Glomerular visceral epithelial cell (primary cell): ENCODE results near the gene PTPRG.

Experiments
- DNase-seq: peaks from one replicate; pipeline ENCODE4 v3.0.0-alpha.2; 2016; ENCODE audit errors: extremely low spot score

Gene PTPRG

GRCh38 chr3:61562721-61563312 lies 1.4 kb downstream of the PTPRG start:
- peak; percentile 50 for DNase-seq

GRCh38 chr3:61563313-61564271 lies 2.2 kb downstream of the PTPRG start:
- no peak for DNase-seq

- DNase-seq = peak; percentile 81
Measured at GRCh38 chr3:61564395-61565059, 3.2 kb downstream of the PTPRG start.

GRCh38 chr3:61565569-61565968 lies 4.2 kb downstream of the PTPRG start:
- DNase-seq = peak; percentile 39

GRCh38 chr3:61568127-61568526 lies 6.8 kb downstream of the PTPRG start:
- DNase-seq = no peak

- DNase-seq = peak; percentile 57
Measured at GRCh38 chr3:61569856-61570580, 8.6 kb downstream of the PTPRG start.

- peak; percentile 80 for DNase-seq
Measured at GRCh38 chr3:61570813-61571212, 9.4 kb downstream of the PTPRG start.

GRCh38 chr3:61571516-61572336 lies 10.4 kb downstream of the PTPRG start:
- peak; percentile 65 for DNase-seq

- DNase-seq = no peak
Measured at GRCh38 chr3:61572879-61573278, 11.5 kb downstream of the PTPRG start.

GRCh38 chr3:61573441-61573840 lies 12.1 kb downstream of the PTPRG start:
- DNase-seq = no peak

- peak; percentile 74 for DNase-seq
Measured at GRCh38 chr3:61574854-61575253, 13.5 kb downstream of the PTPRG start.

- no peak for DNase-seq
Measured at GRCh38 chr3:61575893-61576292, 14.5 kb downstream of the PTPRG start.

GRCh38 chr3:61577760-61578159 lies 16.4 kb downstream of the PTPRG start:
- DNase-seq = no peak

GRCh38 chr3:61578667-61579367 lies 17.4 kb downstream of the PTPRG start:
- DNase-seq = no peak

- DNase-seq = no peak
Measured at GRCh38 chr3:61579685-61580084, 18.3 kb downstream of the PTPRG start.

GRCh38 chr3:61580982-61581643 lies 19.7 kb downstream of the PTPRG start:
- DNase-seq = no peak

GRCh38 chr3:61582287-61582686 lies 20.9 kb downstream of the PTPRG start:
- no peak for DNase-seq

GRCh38 chr3:61582846-61583245 lies 21.5 kb downstream of the PTPRG start:
- DNase-seq = no peak

GRCh38 chr3:61583890-61584875 lies 22.8 kb downstream of the PTPRG start:
- DNase-seq = no peak
